Fibroblast of skin of right quadriceps (primary cell): ENCODE measurements around the gene MAP3K8.

Source experiments
- DNase-seq: peaks from one replicate; pipeline ENCODE4 v3.0.0-alpha.2; 2013

The MAP3K8 gene

GRCh38 chr10:30433730-30434272 is at the start of gene MAP3K8:
Gene MAP3K8, plus strand, starts transcription at chr10:30434184. Its CDS starts 4,755 bp downstream, at chr10:30438939.
- DNase-seq = peak; percentile 91

GRCh38 chr10:30384701-30385201 is 49.2 kb upstream of the MAP3K8 start:
- DNase-seq = peak; percentile 23

GRCh38 chr10:30386801-30387588 is 47.0 kb upstream of the MAP3K8 start:
- DNase-seq = no peak

DNA sequence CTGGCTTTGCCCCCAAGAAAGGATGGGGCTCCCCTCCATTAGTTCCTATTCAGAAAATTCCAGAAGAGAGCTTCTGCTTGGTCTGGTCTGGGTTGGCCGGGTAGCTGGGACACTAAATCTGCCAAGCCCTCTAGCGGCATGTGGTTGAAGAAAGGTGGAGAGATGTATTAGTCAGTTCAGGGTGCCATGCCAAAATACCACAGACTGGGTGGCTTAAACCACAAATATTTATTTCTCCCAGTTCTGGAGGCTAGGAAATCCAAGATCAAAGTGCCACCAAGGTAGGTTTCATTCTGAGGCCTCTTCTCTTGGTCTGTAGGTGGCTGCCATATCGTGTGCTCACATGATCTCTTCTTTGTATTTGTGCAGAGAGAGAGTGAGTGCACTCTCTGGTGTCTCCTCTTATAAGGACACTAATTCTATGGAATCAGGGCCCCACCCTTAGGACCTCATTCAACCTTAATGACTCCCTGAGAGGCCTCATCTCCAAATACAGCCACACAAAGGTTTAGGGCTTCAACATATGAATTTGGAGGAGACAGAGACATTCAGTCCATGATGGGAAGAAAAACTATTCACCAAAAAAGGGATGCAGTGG is 46.2 kb upstream of the MAP3K8 start:
- peak; percentile 38 for DNase-seq

DNA sequence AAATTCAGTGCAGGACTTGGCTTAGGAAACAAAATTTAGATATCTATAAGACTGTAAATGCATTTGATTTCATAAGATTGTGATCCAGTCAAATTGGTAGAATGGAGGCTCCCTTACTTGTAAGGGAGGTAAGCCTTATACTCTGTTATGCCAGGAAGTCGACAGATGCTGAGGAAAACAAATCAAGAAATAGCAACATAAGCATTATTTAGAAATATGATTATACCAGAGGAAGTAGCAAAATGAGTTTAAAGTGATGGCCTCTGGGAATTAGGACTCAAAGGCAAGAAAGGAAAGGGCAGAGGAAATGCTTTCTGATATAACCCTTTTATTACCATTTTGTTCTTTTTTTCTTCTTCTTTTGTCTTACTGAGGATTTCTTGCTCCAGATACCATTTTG is 44.4 kb upstream of the MAP3K8 start:
- DNase-seq = no peak

DNA sequence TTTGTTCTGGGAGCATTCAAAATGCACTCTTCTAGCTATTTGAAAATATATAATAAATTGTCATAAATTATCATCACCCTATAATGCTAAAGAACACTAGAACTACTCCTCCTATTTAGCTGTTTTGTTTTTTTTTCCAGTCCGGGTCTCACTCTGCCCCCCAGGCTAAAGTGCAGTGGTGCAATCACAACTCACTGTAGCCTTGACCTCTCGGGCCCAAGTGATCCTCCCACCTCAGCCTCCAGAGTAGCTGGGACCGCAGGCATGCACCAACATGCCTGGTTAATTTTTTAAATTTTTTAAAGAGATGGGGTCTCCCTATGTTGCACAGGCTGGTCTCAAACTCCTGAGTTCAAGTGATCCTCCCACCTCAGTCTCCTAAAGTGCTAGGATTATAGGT is 43.8 kb upstream of the MAP3K8 start:
- DNase-seq = no peak

DNA sequence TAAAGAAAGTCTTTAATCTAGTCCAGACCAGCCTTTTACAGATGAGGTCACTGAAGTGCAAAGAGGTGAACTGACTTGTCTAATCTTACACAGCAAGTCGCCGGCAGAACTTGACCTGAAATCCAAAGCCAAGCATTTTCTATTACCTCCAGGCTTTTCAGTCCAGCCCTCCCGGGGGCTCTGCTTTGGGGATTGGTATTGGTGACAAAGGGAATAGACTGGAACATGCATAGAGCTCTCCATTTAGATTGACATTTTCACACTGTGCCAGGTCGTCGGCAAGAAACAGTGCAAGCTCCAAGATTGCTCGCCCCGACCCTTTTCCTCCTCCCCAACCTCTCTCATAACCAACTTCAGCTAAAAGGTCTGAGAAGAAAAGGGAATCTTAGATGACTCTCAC is 42.7 kb upstream of the MAP3K8 start:
- no peak for DNase-seq

DNA sequence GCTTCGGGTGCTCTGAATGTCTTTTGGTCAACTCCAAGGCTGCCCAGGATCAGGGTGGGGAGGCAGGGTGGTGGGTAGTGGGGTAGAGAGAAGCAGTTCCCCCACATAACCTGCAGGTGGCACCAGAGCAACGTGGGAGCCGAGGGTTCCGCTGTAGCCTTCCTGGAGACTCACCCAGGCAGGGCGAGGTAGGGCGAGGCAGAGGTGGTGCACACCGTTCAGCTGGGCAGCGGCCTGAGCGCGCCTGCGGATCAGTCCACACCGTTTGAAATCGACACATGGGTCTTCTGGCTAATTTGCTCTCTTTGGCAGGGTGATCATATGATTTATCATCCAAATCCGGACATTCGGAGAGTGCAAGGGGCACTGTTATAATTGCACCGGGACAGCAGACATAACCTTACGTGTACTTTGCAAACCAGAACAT is 41.4 kb upstream of the MAP3K8 start:
- peak; percentile 47 for DNase-seq

GRCh38 chr10:30396293-30396692 is 37.7 kb upstream of the MAP3K8 start:
- DNase-seq = no peak

DNA sequence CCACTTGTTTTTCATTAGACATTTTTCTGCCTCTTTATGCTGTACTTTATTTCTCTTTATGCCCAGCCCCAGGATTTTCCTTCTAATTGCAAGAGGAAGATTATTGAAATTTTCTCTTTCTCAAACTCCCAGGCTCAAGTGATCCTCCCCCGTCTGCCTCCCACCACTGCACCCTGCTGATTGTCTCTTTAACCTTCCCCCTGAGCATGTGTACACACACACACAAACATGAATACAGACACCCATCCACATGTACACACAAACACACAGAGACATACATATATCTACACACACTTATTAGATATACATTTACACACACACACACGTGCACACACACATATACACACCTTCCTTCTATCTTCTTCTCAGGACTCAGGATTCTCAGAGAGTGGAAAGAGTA is 37.3 kb upstream of the MAP3K8 start:
- no peak for DNase-seq

DNA sequence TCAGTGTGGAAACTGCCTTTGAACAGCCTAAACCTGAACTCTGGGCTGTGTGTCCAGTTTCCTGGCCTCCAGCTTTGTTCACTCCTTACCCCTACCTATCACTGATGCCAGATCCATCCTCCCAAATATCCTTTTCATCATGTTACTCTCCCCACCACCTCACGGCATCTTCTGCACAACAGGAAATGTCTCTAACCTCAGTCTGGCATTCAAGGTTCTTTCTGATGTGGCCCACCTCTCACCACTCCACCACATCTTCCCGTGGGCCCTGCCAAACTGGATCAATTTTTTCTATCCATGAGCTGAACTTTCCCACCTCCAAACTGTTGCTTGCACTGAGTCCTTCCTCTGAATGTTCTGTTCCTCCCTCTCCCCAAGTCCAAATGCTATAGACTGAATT is 35.8 kb upstream of the MAP3K8 start:
- no peak for DNase-seq

- no peak for DNase-seq
These were observed 35.2 kb upstream of the MAP3K8 start for GRCh38 chr10:30398788-30399187.

DNA sequence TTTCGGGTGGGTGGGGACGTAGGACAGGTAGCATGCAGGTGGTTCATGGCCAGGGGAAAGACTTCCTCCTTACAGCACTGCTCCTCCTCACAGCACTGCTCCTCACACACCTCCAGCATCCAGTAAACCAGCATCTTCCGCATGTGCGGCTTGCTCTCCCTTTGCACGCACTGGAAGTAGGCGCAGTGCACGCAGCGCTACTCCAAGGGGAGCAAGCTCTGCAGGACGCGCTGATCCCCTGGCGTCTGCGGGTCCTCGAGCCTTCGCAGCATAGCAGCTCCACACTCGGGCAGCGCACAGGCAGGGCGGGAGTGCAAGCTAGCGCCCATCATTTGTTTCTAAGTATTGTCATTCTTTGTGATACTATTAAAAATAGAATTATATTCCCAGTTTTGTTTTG is 30.5 kb upstream of the MAP3K8 start:
- no peak for DNase-seq

- DNase-seq = no peak
These were observed 29.4 kb upstream of the MAP3K8 start for GRCh38 chr10:30404540-30404939.

DNA sequence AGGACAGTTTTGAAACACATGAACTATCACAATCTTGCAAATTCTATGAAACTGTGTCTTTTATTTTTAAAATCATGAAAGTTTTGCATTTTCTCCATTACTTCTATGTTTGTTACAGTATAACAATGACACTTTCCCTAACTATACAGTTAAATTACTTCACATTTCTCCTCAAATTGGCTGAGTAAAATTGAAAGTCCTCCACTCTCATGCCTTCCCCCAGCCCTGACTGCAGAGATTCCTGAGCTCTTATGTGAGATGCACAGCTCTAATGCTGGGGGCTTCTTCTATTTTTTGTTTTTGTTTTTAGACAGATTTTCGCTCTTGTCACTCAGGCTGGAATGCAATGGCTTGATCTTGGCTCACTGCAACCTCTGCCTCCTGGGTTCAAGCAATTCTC is 22.7 kb upstream of the MAP3K8 start:
- no peak for DNase-seq

DNA sequence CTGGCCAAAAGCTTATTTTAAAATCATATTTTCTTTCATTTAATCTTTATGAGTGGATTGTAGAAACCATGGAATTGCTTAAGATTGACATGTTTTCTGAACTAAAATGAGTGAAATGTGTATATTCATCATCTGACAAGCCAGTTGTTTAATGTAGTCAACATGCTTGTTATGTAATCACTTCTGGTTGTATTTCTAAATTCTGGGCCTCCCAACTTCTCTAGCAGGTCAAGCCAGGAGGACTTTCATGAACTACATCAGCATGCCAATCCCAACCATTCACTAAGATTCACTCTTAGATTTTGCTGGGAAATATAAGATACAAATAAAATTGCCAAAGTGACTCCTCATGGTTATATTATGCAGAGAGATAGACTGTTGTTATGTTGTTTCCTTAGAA is 21.1 kb upstream of the MAP3K8 start:
- DNase-seq = no peak

GRCh38 chr10:30413996-30414576 is 19.9 kb upstream of the MAP3K8 start:
- peak; percentile 63 for DNase-seq

GRCh38 chr10:30415593-30415992 is 18.4 kb upstream of the MAP3K8 start:
- no peak for DNase-seq

GRCh38 chr10:30417301-30417700 is 16.7 kb upstream of the MAP3K8 start:
- no peak for DNase-seq

DNA sequence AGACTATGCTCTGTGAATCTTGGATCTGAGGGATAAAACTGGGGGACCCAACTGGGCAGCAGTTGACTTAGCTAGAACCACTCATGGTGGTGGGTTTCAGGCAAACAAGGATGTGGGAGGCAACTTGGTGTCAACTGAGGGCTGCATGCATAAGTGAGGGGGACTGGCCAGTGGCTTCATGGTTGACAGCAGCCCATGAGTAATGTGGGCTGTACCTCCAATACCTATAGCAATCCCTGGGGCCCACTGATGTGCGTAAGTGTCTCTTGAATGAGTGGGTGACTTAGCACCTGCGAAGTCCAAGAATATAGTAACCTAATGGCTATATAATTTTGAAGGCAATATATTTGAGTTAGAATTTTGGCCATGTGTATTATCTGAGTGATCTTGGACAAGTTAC is 13.7 kb upstream of the MAP3K8 start:
- DNase-seq = no peak

DNA sequence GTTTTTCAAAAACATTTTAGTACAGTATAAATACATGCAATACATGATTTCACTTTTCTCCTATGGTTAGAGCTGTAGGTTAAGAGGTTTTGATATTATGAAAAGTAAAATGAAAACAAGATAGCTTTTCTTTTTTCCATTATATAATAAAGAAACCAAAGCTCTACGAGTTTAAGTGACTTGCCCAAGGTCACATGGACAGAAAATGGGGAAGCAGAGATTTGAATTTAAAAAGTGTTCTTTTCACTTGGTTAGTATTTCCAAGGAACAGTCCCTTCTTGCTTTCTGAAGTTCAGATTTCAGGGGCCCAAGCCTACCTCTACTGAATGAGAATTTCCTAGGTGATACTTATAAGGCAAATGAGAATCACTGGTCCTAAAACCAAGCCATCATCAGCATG is 13.2 kb upstream of the MAP3K8 start:
- DNase-seq = no peak

GRCh38 chr10:30422151-30422695 is 11.8 kb upstream of the MAP3K8 start:
- DNase-seq = no peak

DNA sequence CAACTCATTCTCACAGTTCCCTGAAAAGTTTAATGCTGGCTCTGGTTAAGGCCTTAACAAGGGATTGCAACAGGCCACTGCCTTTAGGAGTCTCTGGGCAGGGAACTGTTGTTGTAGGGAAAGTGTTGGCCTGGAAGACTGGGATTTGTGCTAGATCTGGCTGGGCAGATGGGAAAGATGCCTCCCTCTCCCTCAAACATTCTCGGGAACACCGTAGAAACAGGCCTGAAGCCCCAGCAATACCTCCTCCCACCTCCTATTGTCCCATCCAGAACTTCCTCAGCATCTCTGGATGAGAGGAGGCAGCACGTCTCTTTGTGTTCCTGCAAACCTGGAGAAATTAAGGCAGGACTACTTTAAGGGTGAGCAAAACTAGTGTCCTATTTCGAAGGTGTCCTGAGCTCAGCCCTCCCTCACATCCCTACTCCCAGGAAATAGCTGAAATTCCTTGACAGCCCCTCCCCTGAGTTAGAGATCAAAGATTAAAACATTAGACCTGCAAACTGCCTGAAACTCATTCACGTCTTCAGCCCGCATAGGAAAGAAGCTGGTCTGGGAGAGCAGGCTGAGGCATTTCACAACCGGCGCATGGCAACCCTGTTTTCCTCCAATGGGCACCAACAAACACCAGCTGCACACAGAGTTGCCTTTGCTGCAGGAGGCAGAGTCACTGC is 10.9 kb upstream of the MAP3K8 start:
- peak; percentile 53 for DNase-seq
